ENCODE results near the gene EXOC1.
"Not testable (repeated sequence)": the region's sequence is repeated elsewhere in the genome, so short reads cannot be mapped to it uniquely, and the experiment has no call there.

EXOC1 gene

DNA sequence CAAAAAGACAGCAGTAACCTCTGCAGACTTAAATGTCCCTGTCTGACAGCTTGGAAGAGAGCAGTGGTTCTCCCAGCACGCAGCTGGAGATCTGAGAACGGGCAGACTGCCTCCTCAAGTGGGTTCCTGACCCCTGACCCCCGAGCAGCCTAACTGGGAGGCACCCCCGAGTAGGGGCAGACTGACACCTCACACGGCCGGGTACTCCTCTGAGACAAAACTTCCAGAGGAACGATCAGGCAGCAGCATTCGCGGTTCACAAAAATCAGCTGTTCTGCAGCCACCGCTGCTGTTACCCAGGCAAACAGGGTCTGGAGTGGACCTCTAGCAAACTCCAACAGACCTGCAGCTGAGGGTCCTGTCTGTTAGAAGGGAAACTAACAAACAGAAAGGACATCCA lies 11.1 kb upstream of the EXOC1 start:
- in situ Hi-C loops (cut with HindIII; ENCODE audit: low pct_ligation_motif_present, low pct_unique_long_range_greater_than_20kb, low sequenced_read_pairs); DNase-seq: not testable (repeated sequence)

DNA sequence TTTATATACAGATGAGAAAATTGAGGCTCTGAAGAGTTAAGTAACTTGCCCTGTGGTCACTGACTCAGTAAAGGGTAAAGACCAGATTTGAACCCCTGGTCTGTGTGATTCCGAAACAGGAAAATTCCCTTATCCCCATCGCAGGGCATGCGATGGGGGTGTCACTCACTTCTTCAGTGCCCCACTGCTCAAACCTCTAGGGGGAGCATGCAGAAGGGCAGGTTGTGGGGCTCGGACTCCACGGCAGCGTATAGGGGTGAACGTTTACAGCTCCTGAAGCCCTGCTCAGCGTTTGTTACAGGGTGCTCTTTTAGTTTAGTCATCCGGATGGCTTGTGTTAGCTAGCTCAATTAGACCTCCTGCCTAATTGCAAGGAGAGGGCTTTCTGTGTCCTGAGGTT lies 3.7 kb upstream of the EXOC1 start:
- no peak for DNase-seq
- in situ Hi-C loops (cut with HindIII; ENCODE audit: low pct_ligation_motif_present, low pct_unique_long_range_greater_than_20kb, low sequenced_read_pairs), result no loop called here

DNA sequence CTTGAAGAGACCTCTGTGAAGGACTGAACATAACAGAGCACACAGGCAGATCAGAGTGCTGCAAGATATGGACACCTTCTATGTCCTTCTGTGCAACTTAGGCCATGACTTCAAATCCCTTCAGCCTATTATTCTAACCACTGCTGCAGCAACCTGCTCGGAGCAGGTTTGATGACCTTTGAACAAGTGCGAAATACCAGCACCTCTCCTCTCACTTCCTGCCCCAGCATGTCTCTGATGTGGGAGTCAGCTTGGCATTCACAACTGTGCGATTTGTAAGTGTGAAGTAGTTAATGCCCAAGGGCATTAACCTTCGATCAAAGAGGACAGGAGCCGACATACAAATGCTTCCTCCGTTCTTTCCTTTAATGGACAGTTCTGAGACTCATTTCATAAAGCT lies 1.6 kb upstream of the EXOC1 start:
- DNase-seq, result no peak
- in situ Hi-C loops (cut with HindIII; ENCODE audit: low pct_ligation_motif_present, low pct_unique_long_range_greater_than_20kb, low sequenced_read_pairs), result no loop called here

DNA sequence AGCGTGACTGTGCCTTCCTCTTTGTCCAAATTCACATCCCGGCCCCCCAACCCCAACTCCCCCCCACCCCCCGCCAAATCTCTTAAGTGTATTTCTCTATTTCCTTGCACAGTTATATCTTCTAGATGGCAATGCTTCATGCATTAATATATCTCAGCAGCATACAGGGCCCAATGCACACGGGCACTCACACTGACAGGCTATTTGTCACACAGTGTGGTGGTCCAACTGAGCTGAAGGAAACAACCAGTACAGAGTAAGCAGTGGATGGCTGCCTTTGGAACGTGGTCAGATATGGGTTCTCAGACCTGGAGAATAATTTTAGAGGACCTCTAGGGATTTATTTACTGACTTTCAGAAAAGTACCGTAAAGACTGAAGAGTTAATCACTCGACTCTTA lies 681 bp downstream of the EXOC1 start:
- DNase-seq, result no peak
- in situ Hi-C loops (cut with HindIII; ENCODE audit: low pct_ligation_motif_present, low pct_unique_long_range_greater_than_20kb, low sequenced_read_pairs), result no loop called here

DNA sequence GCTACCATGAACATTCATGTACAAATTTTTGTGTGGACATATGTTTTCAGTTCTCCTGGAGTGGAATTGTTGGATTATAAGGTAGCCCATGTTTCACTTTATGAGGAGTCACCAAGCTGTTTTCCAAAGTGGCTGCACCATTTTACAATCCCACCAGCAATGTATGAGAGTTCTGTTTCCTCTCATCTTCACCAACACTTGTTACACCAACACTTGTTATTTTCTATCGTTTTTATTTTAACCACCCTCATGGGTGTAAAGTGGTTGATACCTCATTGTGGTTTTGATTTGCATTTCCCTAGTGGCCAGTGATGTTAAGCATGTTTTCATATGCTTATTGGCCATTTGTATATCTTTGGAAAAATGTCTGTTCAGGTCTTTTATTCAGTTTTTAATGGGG lies 4.1 kb downstream of the EXOC1 start:
- in situ Hi-C loops (cut with HindIII; ENCODE audit: low pct_ligation_motif_present, low pct_unique_long_range_greater_than_20kb, low sequenced_read_pairs), result no loop called here
- no peak for DNase-seq

DNA sequence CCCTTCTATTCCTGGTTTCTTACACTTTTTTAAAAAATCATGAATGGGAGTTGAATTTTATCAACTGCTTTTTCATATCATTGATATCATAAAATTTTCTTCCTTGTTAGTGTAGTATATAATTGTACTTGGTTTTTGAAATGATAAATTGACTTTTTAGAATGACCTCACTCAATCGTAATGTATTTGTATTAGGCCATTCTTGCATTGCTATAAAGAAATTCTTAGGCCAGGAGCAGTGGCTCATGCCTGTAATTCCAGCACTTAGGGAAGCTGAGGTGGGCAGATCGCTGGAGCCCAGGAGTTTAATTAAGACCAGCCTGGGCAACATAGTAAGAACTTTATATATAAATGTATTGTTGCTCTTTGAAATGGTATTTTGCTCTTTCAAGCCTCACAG lies 6.3 kb downstream of the EXOC1 start:
- in situ Hi-C loops (cut with HindIII; ENCODE audit: low pct_ligation_motif_present, low pct_unique_long_range_greater_than_20kb, low sequenced_read_pairs), result no loop called here
- no peak for DNase-seq

DNA sequence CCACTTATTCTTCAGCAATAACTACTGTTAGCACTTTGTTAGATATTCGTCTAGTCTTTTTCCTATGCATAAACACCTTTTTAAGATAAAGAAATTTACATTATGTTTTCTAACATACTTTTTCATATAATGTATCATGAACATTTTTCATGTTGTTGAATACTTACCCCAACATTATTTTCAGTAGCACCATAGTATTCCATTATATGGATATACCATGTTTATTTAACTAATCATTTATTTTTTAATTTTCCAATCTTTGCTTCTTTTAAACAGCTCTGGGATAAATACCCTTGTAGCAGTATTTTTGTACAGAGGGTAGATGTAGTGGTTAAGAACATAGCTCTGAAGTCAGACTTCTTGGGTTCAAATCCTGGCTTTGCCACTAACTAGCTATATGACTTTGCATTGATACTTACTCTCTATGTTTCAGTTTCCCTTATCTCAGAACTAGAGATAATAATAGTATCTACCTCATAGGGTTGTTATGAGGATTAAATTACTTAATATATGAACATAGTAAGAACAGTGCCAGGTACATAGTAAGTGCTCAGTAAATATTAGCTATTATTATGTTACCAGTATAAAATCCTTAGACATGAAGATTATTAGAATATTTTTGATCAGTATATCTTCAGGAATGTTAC lies 11.3 kb downstream of the EXOC1 start:
- in situ Hi-C loops (cut with HindIII; ENCODE audit: low pct_ligation_motif_present, low pct_unique_long_range_greater_than_20kb, low sequenced_read_pairs), result no loop called here
- DNase-seq, result no peak

DNA sequence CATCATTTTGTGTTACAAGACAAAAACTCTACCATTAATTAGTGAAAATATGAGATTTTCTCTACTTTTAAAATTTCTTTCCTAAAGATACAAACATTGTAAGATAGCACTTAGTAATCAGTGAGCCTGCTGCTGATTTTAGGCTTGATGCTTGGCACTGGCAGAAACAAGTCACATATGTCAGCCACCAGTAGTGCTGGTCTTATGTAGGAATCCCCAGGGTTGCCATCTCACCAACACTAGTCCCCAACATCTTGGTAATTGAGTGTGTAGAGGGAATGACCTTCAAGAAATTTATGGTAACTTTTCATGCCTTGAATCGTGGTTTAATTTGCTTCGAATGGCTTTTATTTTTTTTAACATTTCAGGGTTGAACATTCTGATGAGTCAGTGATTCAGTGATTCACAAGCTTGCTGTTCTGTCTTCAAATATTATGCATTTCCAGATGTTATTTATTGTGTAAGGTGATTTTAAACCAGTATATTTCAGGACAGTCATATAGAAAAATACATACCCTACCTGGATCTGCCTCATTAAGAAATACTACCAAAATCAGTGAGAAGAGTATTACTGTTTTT lies 11.9 kb downstream of the EXOC1 start:
- in situ Hi-C loops (cut with HindIII; ENCODE audit: low pct_ligation_motif_present, low pct_unique_long_range_greater_than_20kb, low sequenced_read_pairs), result no loop called here
- peak; percentile 21 for DNase-seq

DNA sequence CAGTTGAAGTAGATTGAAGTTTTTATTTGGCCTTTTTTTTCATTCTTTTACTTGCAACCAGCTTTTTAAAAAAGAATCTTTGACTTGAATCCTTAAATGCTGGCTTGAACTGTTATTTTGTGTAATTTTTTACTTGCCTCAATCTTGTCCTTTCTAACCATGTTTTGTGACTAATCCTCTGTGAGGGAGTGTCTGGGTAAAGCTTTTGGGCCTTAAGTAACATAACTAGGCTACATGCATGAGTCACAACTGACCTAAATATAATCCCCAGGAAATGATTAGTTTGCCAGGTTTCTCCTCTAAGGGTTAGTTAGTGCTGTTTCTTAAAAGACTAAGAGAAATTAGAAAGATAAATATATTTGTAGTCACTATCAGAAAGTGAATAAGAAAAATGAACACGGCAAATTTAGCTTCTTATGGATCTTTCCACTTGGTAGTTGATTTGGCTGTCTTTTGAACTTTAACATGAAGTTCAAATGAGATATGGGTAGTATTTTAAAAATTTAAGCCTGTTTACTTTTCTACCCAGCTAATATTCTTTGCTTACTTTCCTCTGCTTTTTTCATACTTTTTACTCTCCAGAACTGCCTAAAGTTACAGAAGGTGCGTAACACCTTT lies 13.0 kb downstream of the EXOC1 start:
- in situ Hi-C loops (cut with HindIII; ENCODE audit: low pct_ligation_motif_present, low pct_unique_long_range_greater_than_20kb, low sequenced_read_pairs), result no loop called here
- DNase-seq, result peak; percentile 82

DNA sequence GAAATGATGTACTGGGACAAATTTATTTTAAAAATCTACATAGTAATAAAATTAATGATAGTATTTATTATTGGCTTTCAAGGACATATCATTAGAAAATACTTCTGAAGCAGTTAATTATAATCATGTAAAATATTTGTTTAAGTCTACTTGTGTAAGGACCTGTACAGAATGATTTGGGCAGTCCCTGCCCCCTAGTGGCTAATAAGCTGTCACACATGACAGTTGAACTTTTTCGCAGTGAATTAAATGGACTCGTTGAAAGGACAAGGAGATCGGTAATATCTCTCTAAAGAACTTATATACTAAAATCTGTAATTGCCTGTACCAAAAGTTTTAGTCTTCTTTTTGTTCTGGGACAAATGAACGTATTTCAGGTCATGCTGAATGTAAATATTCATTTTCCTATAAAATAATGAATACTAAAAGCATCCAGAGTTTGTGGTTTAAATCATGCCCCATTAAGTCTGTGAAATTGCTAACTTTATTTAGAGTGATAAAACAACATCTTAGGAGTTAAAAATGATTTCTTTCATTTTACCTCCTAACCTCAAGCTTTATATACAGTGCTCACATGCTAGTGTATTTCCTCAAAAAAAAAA lies 13.6 kb downstream of the EXOC1 start:
- in situ Hi-C loops (cut with HindIII; ENCODE audit: low pct_ligation_motif_present, low pct_unique_long_range_greater_than_20kb, low sequenced_read_pairs), result no loop called here
- DNase-seq, result peak; percentile 72

DNA sequence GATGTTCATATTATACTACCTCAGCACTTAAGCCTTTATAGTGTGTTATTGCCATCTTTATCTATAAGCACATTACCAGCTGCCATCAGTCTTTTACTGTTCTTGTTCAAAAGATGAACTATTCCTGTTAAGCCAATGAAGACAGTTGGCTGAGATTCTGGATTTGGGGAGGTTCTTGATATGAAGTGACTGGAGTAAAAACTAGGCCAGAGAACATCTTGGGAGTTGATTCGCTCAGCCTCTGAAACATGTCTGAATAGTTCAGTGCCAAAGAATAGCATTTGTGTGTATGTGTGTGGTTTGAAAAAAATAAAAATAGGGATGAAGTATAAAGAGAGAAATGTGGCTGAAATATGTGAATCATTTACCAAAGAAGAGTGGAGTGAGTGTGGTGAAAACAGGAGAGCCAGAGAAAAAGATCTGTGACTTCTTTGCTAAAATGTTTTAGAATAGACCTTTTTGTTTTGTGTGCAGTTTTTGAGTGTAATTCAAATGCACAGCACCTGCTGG lies 15.2 kb downstream of the EXOC1 start:
- in situ Hi-C loops (cut with HindIII; ENCODE audit: low pct_ligation_motif_present, low pct_unique_long_range_greater_than_20kb, low sequenced_read_pairs), result no loop called here

DNA sequence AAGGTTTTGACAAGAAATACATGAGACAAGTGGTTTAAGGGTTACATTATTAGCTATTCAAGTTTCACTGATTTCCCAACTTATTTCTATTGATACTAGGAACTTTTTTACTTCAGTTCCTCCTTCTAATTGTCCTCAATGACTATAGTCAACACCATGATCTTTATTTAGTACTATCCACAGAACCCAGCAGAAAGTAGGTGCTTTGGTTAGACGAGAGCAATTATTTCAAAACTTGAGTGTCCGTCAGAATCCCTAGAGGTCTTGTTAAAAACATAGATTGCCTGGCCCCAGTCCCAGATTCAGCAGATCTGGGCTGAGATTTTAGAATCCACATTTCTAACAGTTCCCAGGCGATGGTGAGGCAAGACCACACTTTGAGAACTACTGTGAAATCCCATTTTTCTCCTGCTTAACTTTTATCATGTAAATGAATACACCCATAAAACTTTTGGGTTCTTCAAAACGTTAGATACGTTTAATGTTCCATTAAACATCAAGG lies 17.9 kb downstream of the EXOC1 start:
- DNase-seq, result no peak
- in situ Hi-C loops (cut with HindIII; ENCODE audit: low pct_ligation_motif_present, low pct_unique_long_range_greater_than_20kb, low sequenced_read_pairs), result no loop called here

More for the DNA sequence above, 15.2 kb downstream of the EXOC1 start:
- peak; percentile 9 for DNase-seq

DNA sequence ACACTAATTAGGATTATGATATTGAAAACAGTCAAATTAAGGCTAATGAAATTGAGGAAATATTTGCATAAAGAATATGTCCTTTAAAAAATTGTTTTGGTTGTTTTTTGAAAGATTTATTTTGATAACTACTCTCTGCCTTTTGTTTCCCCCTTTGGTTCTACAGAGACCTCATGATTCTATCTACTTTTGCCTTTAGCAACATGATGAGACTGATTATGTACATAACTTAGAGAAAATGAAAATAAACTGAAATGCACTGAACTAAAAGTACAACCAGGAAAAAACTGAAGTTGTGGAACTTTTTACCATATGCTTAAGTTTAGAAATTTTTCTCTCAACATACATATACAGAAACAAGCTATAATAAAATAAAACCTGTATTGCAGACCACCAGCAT lies 21.4 kb downstream of the EXOC1 start:
- in situ Hi-C loops (cut with HindIII; ENCODE audit: low pct_ligation_motif_present, low pct_unique_long_range_greater_than_20kb, low sequenced_read_pairs), result no loop called here
- DNase-seq, result no peak

DNA sequence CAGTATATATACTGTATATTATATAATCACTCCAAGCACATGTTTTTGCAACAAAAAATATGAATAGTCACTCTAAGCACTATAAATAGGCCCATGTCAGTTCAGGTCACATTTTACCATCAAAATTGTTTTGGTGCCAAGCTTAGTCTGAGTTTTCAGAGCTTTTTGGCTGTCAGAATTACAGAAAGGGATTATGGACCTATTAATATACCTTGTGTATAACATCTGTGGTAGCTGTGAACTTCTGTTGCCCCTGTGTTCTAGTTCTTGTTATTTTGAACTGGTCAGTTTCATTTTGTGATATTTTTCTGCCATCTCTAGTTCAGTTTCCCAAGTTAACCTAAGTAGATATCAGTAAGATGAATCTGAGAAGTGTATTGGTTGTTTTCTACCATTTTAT lies 22.9 kb downstream of the EXOC1 start:
- DNase-seq, result no peak
- in situ Hi-C loops (cut with HindIII; ENCODE audit: low pct_ligation_motif_present, low pct_unique_long_range_greater_than_20kb, low sequenced_read_pairs), result no loop called here

DNA sequence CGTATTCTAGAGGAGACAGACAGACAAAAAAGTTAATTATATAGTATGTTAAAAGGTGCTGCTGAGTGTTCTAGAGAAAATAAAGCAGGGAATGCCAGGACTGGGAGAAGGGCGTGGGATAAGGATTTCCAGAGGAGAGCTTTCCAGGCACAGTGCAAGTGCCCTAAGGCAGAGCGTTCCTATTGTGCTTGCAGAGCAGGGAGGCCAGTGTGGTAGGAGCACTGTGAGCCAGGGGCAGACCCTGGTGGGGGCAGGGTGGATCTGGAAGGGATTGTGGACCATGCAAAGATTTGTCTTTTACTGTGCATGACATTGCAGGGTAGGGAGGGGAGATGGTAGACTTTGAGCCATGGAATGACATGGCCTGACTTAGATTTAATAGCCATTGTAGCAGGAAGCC lies 25.8 kb downstream of the EXOC1 start:
- in situ Hi-C loops (cut with HindIII; ENCODE audit: low pct_ligation_motif_present, low pct_unique_long_range_greater_than_20kb, low sequenced_read_pairs), result no loop called here
- no peak for DNase-seq

DNA sequence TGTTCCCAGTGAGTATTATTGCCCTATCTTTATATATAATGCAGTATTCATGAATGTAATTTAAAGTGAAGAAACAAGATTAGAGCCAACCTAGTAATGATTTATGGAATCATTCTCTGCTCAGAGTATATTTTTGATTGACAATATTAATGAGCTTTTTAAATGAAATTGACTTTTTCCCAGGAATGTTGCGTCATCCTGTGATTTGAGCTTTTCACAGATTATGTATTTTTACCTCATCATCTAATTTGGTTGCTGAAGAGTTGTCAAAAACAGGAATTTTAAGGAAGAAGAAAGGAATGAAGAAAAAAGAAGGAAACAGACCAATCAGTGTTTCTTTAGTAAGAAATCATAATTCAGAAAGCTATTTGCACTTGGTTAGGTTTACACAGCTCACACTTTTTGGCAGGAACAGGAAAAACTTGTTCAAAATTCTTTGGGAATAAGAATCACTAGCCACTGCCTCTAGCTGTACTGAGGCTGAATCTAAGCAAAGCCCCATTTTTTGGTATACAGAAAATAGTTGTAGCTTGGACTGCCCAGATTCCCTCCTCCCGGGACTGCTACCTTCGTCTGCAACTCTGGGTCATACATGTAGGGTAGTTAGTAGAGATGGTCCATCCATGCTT lies 27.3 kb downstream of the EXOC1 start:
- in situ Hi-C loops (cut with HindIII; ENCODE audit: low pct_ligation_motif_present, low pct_unique_long_range_greater_than_20kb, low sequenced_read_pairs), result no loop called here
- DNase-seq, result no peak

DNA sequence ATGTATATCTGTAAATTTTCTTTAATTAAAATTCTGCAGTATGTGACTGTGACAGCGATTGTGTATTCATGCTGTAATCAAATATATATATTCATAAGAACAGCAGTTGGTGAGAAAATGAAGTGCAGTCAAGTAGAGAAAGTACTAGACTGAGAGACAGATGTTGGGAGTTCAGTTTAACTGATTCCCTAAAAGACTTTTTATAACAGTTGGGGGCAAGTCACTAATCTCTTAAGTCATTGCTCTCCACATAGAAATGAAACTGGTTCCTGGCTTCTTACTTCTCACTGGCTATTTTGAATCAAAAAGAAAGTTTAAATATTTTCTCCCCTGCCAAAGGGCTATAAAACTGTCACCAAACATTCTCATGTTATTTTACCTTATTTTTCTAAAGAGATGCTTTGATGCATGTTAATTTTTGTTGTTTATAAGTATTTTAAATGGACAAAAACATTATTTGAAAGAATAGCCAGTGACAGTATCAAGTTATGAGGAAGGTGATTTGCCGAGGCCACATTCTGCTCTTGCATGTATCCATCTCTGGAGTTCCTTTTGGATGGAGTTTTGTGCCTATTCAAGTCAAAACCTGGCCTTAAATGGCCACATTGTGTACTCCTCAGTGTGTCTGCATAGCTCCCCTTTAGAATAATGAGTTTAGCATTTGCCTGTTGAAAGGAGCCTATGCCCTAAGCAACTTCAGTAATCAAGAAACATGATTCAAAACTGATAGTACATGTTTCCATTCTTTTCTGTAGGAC lies 30.8 kb downstream of the EXOC1 start:
- in situ Hi-C loops (cut with HindIII; ENCODE audit: low pct_ligation_motif_present, low pct_unique_long_range_greater_than_20kb, low sequenced_read_pairs), result no loop called here
- DNase-seq, result no peak

DNA sequence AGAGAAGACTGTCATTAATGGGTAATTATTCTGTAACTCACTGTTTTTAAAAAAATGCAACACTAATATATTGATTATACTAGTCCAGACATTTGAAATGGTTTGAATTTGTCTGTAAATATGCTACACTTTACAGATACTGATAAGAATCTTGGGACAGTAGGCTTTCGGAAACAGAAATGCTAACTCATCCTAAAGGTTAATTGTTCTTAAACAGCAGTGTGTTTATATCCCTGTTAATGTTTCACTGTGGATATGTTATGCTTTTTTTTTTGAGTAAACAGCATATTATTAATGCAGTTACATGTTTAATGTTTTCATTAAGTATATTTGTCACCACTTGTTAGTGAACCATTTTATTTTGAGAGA lies 31.4 kb downstream of the EXOC1 start:
- DNase-seq, result no peak
- in situ Hi-C loops (cut with HindIII; ENCODE audit: low pct_ligation_motif_present, low pct_unique_long_range_greater_than_20kb, low sequenced_read_pairs), result no loop called here

Measured in ACHN (cell line).